Naive thymus-derived CD8-positive, alpha-beta T cell (primary cell): Measurements from ENCODE around the gene LRRC41. TPM values are rescaled to one million over a fixed set of nuclear protein-coding genes. Genes with fewer than 3 reads are reported as not detected.

Source experiments
- ATAC-seq, 2 donors: fragments of 150-1000 bp; cut with Tn5 transposase in 1 of 2; sonication (Bioruptor Pico), chemical (Tn5 transposase) in 1 of 2; 1 replicate in 1 of 2; 2 replicates in 1 of 2; pipeline ENCODE4 v1.10.0; 2021; ENCODE audit warnings: mild to moderate bottlenecking in 2 of 2, moderate library complexity in 2 of 2
- POLR2A ChIA-PET: fragments of 350-600 bp; sonication (Branson Sonifier 250); formaldehyde crosslinking; loops from one replicate; lab custom pipeline; 2021; ENCODE audit warnings: antibody characterized with exemption; lab: Charles Lee
- DNase-seq, 10 donors: peaks; one replicate each; pipeline versions ENCODE4 v3.0.0 to v3.0.0-alpha.2; 2020 to 2022
- H3K27ac Mint-ChIP-seq, 10 donors: one replicate each; pipeline ENCODE4 v1.8.0; 2020 to 2022; ENCODE audit warnings: mild to moderate bottlenecking in 10 of 10, mixed read lengths in 10 of 10, moderate library complexity in 4 of 10, inconsistent platforms in 1 of 10
- H3K27me3 Mint-ChIP-seq, 5 donors: one replicate each; pipeline ENCODE4 v1.8.0; 2021 to 2022; ENCODE audit warnings: mixed read lengths in 5 of 5
- H3K36me3 Mint-ChIP-seq, 3 donors: one replicate each; pipeline ENCODE4 v1.8.0; 2020 to 2022; ENCODE audit warnings: mixed read lengths in 3 of 3, mild to moderate bottlenecking in 2 of 3, inconsistent platforms in 1 of 3
- H3K4me1 Mint-ChIP-seq, 4 donors: one replicate each; pipeline ENCODE4 v1.8.0; 2021 to 2022; ENCODE audit warnings: mixed read lengths in 4 of 4
- H3K4me3 Mint-ChIP-seq, 10 donors: one replicate each; pipeline ENCODE4 v1.8.0; 2020 to 2022; ENCODE audit warnings: mild to moderate bottlenecking in 10 of 10, mixed read lengths in 10 of 10, moderate library complexity in 6 of 10, inconsistent platforms in 1 of 10
- H3K9me3 Mint-ChIP-seq, 9 donors: one replicate each; pipeline ENCODE4 v1.8.0; 2020 to 2022; ENCODE audit warnings: mixed read lengths in 9 of 9, mild to moderate bottlenecking in 3 of 9, inconsistent platforms in 1 of 9, moderate library complexity in 1 of 9
- polyA plus RNA-seq, 3 donors: library from polyadenylated mRNA; unstranded; fragments of 300-500 nt; fragmentation: Illumina TruSeq; gene quantifications; one replicate each; pipeline ENCODE4 v1.2.3, GENCODE V29; 2021
- total RNA-seq, 8 experiments: library from RNA in 2 of 8; stranded (reverse) in 2 of 8; gene quantifications; one replicate each; pipeline ENCODE4 v1.2.3 and lab custom pipeline; 2021 to 2026

Gene LRRC41
- total and polyA plus RNA-seq, 5 experiments from 2014 or later = 38.6 to 46.5 (median 43.7) TPM

GRCh38 chr1:46278807-46279206, 24.6 kb downstream of the LRRC41 start:
- Mint-ChIP-seq H3K9me3 (no peaks in the 10 kb centered on the region), H3K36me3 (peaks cover 0 to 42% (median 0%) of the 10 kb centered on the region in 3 donors), H3K4me3 (no peak overlapping the region), H3K4me1 (peaks cover 0 to 9% (median 0%) of the 10 kb centered on the region in 4 donors), H3K27ac (peak overlapping the region in 3 of 10 donors; percentile 33 to 82 (median 49)), H3K27me3 (no peaks in the 10 kb centered on the region)
- ATAC-seq (no peak), DNase-seq (no peak)
- POLR2A ChIA-PET = no interaction called here

DNA sequence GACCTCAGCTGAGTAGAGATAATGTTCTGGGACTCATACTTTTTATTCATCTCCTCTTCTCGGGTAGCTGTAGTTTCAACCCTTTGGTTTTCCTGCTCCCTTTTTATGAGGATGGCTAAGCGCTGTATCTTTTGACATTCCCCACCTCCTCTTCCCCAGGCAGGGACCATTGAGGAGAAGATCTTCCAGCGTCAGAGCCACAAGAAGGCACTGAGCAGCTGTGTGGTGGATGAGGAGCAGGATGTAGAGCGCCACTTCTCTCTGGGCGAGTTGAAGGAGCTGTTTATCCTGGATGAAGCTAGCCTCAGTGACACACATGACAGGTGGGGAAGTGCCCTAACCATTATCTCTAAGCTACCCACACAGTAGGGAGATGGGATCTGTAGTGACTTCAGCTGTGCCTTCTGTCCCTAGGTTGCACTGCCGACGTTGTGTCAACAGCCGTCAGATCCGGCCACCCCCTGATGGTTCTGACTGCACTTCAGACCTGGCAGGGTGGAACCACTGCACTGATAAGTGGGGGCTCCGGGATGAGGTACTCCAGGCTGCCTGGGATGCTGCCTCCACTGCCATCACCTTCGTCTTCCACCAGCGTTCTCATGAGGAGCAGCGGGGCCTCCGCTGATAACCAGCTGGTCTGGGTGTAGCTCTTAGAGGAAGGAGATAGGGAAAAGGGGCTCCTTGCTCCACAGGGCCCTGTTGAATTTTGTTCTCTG, 25.6 kb downstream of the LRRC41 start:
- no peaks in the 10 kb centered on the region for H3K27me3 Mint-ChIP-seq
- POLR2A ChIA-PET = interaction anchor here (1.0 kb wide), 1 partner anchor 25 kb away, joined by 3 read pairs; the partner anchor contains the start of genes LRRC41 and UQCRH
- H3K4me1 Mint-ChIP-seq = peaks cover 0 to 7% (median 0%) of the 10 kb centered on the region in 4 donors
- H3K9me3 Mint-ChIP-seq = no peaks in the 10 kb centered on the region
- peak overlapping the region in 2 of 10 donors; percentile 40 to 83 for H3K27ac Mint-ChIP-seq
- DNase-seq = no peak
- no peak overlapping the region for H3K4me3 Mint-ChIP-seq
- H3K36me3 Mint-ChIP-seq = peaks cover 0 to 35% (median 0%) of the 10 kb centered on the region in 3 donors
- no peak for ATAC-seq

DNA sequence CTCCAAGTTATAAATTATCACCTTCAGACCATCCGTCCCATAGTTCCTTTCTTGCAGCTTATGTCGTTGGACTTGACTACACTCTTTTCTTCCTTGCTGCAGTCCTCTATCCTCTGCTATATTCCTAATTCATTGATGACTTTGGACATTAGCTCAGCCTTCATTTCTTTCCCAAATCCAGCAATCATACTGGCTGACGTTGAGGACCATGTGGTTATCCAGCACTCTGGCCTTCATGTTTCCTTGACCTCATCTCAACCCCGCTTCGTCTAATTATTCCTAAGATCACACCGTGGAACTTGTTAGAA, 28.4 kb downstream of the LRRC41 start:
- H3K4me3 Mint-ChIP-seq = no peak overlapping the region
- ATAC-seq = no peak
- POLR2A ChIA-PET = interaction anchor here (1.6 kb wide), 1 partner anchor 9 kb away, joined by 4 read pairs; no protein-coding TSS in a partner anchor
- peaks cover 0 to 7% (median 0%) of the 10 kb centered on the region in 4 donors for H3K4me1 Mint-ChIP-seq
- no peaks in the 10 kb centered on the region for H3K9me3 Mint-ChIP-seq
- H3K27ac Mint-ChIP-seq = peak overlapping the region in 2 of 10 donors; percentile 24 to 63
- no peak for DNase-seq
- H3K27me3 Mint-ChIP-seq = no peaks in the 10 kb centered on the region
- H3K36me3 Mint-ChIP-seq = peaks cover 0 to 15% (median 0%) of the 10 kb centered on the region in 3 donors

- Mint-ChIP-seq H3K36me3 (peaks cover 0 to 12% (median 0%) of the 10 kb centered on the region in 3 donors), H3K4me1 (peaks cover 0 to 7% (median 0%) of the 10 kb centered on the region in 4 donors)
- POLR2A ChIA-PET = interaction anchor here (0.6 to 1.6 kb wide), 2 partner anchors 10 to 31 kb away, joined by 3 to 4 read pairs; no protein-coding TSS in a partner anchor
Measured at GRCh38 chr1:46274225-46275029, 29.0 kb downstream of the LRRC41 start.

DNA sequence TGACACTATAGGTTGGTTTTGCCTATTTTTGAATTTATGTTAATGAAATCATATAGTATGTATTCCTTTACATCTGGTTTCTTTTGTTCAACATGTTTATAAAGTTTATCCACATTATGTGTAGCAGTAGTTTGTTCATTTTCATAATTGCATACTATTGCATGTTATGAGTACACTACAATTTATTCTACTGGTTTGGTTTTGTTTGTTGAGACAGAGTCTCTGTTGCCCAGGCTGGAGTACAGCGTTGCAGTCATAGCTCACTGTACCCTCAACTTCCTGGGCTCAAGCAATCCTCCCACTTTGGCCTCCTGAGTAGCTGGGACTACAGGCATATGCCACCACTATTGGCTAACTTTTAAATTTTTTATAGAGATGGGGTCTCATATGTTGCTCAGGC, 34.8 kb downstream of the LRRC41 start:
- no peak overlapping the region for H3K4me3 Mint-ChIP-seq
- DNase-seq (no peak), ATAC-seq (no peak)
- POLR2A ChIA-PET = no interaction called here
- no peaks in the 10 kb centered on the region for H3K27me3 Mint-ChIP-seq
- no peaks in the 10 kb centered on the region for H3K4me1 Mint-ChIP-seq
- no peak overlapping the region for H3K27ac Mint-ChIP-seq
- H3K36me3 Mint-ChIP-seq = peaks cover 0 to 4% (median 0%) of the 10 kb centered on the region in 3 donors
- H3K9me3 Mint-ChIP-seq = no peaks in the 10 kb centered on the region

More at GRCh38 chr1:46274225-46275029, 29.0 kb downstream of the LRRC41 start:
- Mint-ChIP-seq H3K4me3 (no peak overlapping the region), H3K27ac (peak overlapping the region in 3 of 10 donors; percentile 24 to 63 (median 28)), H3K9me3 (no peaks in the 10 kb centered on the region), H3K27me3 (no peaks in the 10 kb centered on the region)
- no peak for ATAC-seq
- no peak for DNase-seq

GRCh38 chr1:46263146-46263545, 40.3 kb downstream of the LRRC41 start:
- no peak for DNase-seq
- H3K36me3 Mint-ChIP-seq = peaks cover 0 to 4% (median 0%) of the 10 kb centered on the region in 3 donors
- H3K4me3 Mint-ChIP-seq = no peak overlapping the region
- no peaks in the 10 kb centered on the region for H3K9me3 Mint-ChIP-seq
- POLR2A ChIA-PET = no interaction called here
- H3K27ac Mint-ChIP-seq = no peak overlapping the region
- no peaks in the 10 kb centered on the region for H3K4me1 Mint-ChIP-seq
- H3K27me3 Mint-ChIP-seq = no peaks in the 10 kb centered on the region
- no peak for ATAC-seq

DNA sequence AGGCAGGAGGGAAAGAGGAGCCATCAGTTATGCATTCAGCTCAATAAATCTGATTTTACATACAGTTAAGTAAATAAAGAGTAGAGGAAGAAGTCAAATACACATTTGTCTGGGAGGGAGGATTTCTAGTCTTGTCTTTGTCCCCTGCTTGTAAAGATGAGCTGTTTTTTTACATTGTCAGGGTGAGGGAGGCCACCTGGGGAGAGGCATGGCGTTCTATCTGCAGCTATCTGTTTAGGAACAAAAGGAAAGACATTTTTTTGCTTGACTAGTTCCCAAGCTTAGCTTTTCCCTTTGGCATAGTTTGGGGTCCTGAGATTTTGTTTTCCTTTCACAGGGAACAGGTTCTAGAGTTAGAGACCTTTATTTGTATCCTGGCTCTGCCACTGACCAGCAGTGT, 40.9 kb downstream of the LRRC41 start:
- Mint-ChIP-seq H3K36me3 (peaks cover 0 to 4% (median 0%) of the 10 kb centered on the region in 3 donors), H3K4me3 (no peak overlapping the region), H3K9me3 (no peaks in the 10 kb centered on the region), H3K4me1 (no peaks in the 10 kb centered on the region), H3K27ac (no peak overlapping the region), H3K27me3 (no peaks in the 10 kb centered on the region)
- POLR2A ChIA-PET = no interaction called here
- DNase-seq (no peak), ATAC-seq (no peak)

DNA sequence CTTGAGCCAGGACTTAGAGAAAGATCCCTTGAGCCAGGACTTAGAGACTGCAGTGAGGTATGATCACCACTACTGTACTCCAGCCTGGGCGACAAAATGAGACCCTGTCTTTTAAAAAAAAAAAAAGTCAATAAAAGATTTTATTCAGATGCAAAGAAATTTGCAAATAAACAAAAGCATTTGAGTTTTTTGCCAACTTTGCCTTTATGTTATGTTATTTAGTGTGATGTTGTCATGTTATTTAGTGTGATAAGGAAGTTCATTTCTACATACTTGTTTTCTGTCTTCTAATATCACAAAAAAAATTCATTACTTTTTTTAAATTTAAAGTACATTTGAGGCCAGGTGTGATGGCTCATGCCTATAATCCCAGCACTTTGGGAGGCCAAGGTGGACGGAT, 46.9 kb downstream of the LRRC41 start:
- Mint-ChIP-seq H3K27ac (no peak overlapping the region), H3K4me3 (no peak overlapping the region), H3K27me3 (no peaks in the 10 kb centered on the region), H3K4me1 (no peaks in the 10 kb centered on the region), H3K9me3 (no peaks in the 10 kb centered on the region), H3K36me3 (no peaks in the 10 kb centered on the region)
- ATAC-seq (no peak), DNase-seq (no peak)
- POLR2A ChIA-PET = no interaction called here

DNA sequence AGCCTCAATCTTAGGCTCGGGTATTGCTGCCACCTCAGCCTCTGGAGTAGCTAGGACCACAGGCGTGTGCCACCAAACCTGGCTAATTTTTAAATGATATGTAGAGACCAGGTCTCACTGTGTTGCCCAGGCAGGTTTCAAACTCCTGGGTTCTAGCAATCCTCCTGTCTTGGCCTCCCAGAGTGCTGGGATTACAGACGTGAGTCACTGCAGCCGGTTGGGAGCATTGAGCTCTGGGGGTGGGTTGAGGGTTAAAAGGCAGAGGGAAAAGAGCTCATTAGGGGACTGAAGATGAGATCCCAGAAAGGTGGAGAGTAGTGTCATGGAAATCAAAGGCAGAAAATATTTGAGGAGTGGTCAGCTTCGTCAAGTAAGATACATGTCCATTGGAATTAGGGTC, 48.7 kb downstream of the LRRC41 start:
- DNase-seq (no peak), ATAC-seq (no peak)
- H3K4me1 Mint-ChIP-seq = no peaks in the 10 kb centered on the region
- H3K27ac Mint-ChIP-seq = no peak overlapping the region
- H3K27me3 Mint-ChIP-seq = no peaks in the 10 kb centered on the region
- no peak overlapping the region for H3K4me3 Mint-ChIP-seq
- no peaks in the 10 kb centered on the region for H3K9me3 Mint-ChIP-seq
- no peaks in the 10 kb centered on the region for H3K36me3 Mint-ChIP-seq
- POLR2A ChIA-PET = interaction anchor here (0.6 kb wide), 1 partner anchor 39 kb away, joined by 3 read pairs; no protein-coding TSS in a partner anchor

DNA sequence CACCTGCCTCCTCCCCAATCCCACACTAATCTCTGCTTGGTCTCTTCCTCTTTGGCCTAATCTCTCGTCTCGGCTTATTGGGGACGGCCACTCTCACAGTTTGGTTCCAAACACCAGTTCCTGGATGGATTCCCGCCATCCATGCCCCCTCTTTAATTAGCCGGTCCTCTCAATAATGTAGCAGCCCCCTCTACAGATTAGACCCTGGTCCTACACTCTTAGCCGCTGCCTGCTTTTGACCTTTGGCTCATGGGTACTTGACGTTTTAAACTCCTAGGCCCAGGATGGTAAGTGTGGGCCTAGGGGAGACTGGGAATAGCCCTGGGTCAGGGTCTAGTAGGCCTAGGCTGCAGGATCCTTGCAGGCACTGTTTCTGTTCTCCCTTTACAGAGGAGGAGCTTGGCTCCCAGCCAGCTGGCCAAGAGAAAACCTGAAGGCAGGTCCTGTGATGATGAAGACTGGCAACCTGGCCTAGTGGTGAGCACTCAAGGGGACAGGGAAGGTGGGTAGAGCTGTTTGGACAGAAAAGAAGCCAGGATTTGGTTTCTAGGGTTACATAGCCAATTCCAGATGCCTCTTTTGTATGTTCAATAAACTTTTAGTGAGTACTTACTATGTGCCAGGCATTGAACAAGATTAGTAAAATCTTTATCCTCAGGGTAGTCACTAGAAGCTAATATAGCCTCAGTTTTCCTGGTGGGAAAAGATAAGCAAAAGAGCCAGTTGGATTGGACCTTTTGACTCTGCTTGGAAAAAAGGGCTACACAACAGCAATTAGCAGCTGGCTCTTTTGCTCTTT, 55.1 kb downstream of the LRRC41 start:
- POLR2A ChIA-PET = interaction anchor here (1.3 to 2.8 kb wide), 2 partner anchors 11 to 55 kb away, joined by 4 to 29 read pairs; partner anchors contain the start of genes LRRC41 and UQCRH
- Mint-ChIP-seq H3K4me1 (peaks cover 8 to 21% (median 19%) of the 10 kb centered on the region in 4 donors), H3K36me3 (no peaks in the 10 kb centered on the region), H3K27me3 (no peaks in the 10 kb centered on the region), H3K4me3 (peak overlapping the region; percentile 74 to 95 (median 88)), H3K9me3 (no peaks in the 10 kb centered on the region), H3K27ac (peak overlapping the region in 7 of 10 donors; percentile 58 to 88 (median 65))
- peak in 6 of 10 donors; percentile 6 to 65 (median 11) for DNase-seq
- ATAC-seq = no peak

GRCh38 chr1:46247436-46248121, 55.8 kb downstream of the LRRC41 start, which contains the start of gene RAD54L:
TSS of gene RAD54L (plus strand) at chr1:46247763. CDS start at chr1:46248406, 643 bp downstream.
- peak within 1 kb of the TSS; percentile 82 to 96 (median 92) for H3K4me3 Mint-ChIP-seq
- ATAC-seq (peak; percentile 93 to 94), DNase-seq (peak; percentile 88 to 98 (median 94))
- H3K36me3 Mint-ChIP-seq = no peaks in the 10 kb centered on the region
- H3K27me3 Mint-ChIP-seq = no peaks in the 10 kb centered on the region
- peaks cover 8 to 21% (median 19%) of the 10 kb centered on the region in 4 donors for H3K4me1 Mint-ChIP-seq
- no peaks in the 10 kb centered on the region for H3K9me3 Mint-ChIP-seq
- POLR2A ChIA-PET = interaction anchor here (0.5 to 2.8 kb wide), 5 partner anchors 11 to 697 kb away, joined by 3 to 29 read pairs (median 6); partner anchors contain the start of genes AKR1A1, LRRC41, NSUN4 and UQCRH
- peak within 1 kb of the TSS; percentile 71 to 94 (median 86) for H3K27ac Mint-ChIP-seq
